Upper lobe of left lung (tissue), 4 donors: Measurements from ENCODE around the gene SIGLEC10.

Experiments
- CTCF ChIP-seq, 6 experiments: fragments of 450-650 bp in 4 of 6; fragments of 200-600 bp in 2 of 6; sonication (generic) in 2 of 6; IDR thresholded peaks; one replicate each; pipeline ENCODE4 v1.5.1; 2016 to 2019; ENCODE audit warnings: antibody characterized with exemption in 6 of 6
- POLR2A ChIP-seq, 4 donors: fragments of 450-650 bp; IDR thresholded peaks; one replicate each; pipeline ENCODE4 v1.5.1; 2016 to 2017; ENCODE audit warnings: antibody characterized with exemption in 4 of 4, mild to moderate bottlenecking in 2 of 4

- TF ChIP-seq CTCF (IDR thresholded peaks at IDR 0.05) (no peak), POLR2A (IDR thresholded peaks at IDR 0.05) (no peak)
These were observed 12.8 kb upstream of the SIGLEC10 start for GRCh38 chr19:51430221-51430620.
